ENCODE measurements around the gene TP63. TPM values are rescaled to one million over a fixed set of nuclear protein-coding genes. Genes with fewer than 3 reads are reported as not detected.
"Not testable (repeated sequence)": the region's sequence is repeated elsewhere in the genome, so short reads cannot be mapped to it uniquely, and the experiment has no call there.

TP63 gene
- 0.11 TPM for total RNA-seq
- long read RNA-seq, result 0 reads

DNA sequence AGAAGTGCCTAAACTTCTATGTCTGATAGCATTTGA is at the start of gene TP63:
Gene TP63, plus strand, starts transcription at position 17 of the 36 bp plus-strand sequence. CDS start 127 bp downstream, outside the sequence.
- DNase-seq (no peak), ATAC-seq (ENCODE audit: poor library complexity) (no peak)
- intact Hi-C loops (cut with DNase I), result no loop called here

- ATAC-seq (ENCODE audit: poor library complexity) (no peak), DNase-seq (no peak)
- intact Hi-C loops (cut with DNase I), result no loop called here
Observed at GRCh38 chr3:189582179-189582578, 49.0 kb upstream of the TP63 start.

DNA sequence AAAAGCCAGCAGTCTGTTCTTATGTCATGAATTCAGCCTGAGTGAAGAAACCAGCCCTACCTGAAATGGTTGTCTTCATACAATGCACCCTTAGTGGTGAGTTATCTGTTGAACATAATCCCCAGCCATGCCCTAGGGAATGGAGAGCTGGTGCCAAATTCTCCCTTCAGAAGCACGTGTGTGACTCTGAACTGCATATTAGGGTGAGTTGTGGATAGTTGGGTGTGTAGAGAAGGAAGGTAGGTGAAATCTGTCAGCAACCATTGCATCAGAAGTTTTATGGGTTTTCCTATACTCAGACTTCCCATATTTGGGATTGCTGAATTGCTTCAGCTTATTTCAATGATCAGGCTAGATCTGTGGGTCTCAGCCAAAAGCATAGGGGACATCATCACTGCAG is 46.5 kb upstream of the TP63 start:
- intact Hi-C loops (cut with DNase I), result no loop called here
- no peak for DNase-seq
- ATAC-seq (ENCODE audit: poor library complexity), result no peak

- ATAC-seq (ENCODE audit: poor library complexity) (no peak), DNase-seq (no peak)
- intact Hi-C loops (cut with DNase I), result no loop called here
Observed at GRCh38 chr3:189586941-189587663, 44.1 kb upstream of the TP63 start.

DNA sequence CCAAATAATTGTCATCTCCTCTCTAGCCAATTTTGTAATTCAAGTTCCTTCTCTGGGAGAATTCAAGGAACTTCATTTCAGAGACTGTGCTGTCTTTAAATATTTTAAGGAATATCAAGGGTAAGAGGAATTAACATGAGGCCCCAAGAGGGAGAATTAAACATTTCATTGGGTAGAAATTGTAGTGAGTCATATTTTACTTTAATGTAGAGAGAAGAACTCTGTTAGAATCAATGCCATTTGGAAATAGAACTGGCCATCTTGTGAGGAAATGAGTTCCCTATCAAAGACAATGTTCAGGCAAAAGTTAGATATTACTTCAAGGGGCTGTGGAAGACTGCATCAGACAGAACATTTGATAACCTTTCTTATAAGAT is 43.5 kb upstream of the TP63 start:
- intact Hi-C loops (cut with DNase I), result no loop called here
- ATAC-seq (ENCODE audit: poor library complexity) (no peak), DNase-seq (no peak)

DNA sequence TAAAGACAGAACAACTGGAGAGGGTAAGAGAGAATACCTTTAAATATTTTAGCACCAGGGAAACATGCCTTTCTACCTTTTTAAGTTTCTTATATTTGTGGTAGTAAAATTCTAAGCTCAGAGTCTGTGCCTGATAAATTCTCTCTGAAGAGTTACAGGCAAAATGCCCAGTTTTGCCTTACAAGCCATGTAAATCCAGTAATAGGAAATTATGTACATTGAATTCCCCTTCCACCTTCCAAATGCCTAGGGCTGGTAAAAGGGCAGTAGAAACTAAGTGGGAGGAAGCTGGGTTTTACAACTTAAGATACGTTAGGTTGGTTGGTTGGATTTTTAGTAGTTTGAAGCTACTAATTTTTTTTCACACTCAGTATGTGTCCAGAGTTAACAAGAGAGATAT is 43.1 kb upstream of the TP63 start:
- no peak for DNase-seq
- intact Hi-C loops (cut with DNase I), result no loop called here
- no peak for ATAC-seq (ENCODE audit: poor library complexity)

- ATAC-seq (ENCODE audit: poor library complexity) (peak; percentile 36), DNase-seq (no peak)
- intact Hi-C loops (cut with DNase I), result no loop called here
Observed at GRCh38 chr3:189588475-189589178, 42.6 kb upstream of the TP63 start.

GRCh38 chr3:189589179-189589569 is 42.0 kb upstream of the TP63 start:
- no peak for DNase-seq
- intact Hi-C loops (cut with DNase I), result no loop called here
- ATAC-seq (ENCODE audit: poor library complexity), result no peak

DNA sequence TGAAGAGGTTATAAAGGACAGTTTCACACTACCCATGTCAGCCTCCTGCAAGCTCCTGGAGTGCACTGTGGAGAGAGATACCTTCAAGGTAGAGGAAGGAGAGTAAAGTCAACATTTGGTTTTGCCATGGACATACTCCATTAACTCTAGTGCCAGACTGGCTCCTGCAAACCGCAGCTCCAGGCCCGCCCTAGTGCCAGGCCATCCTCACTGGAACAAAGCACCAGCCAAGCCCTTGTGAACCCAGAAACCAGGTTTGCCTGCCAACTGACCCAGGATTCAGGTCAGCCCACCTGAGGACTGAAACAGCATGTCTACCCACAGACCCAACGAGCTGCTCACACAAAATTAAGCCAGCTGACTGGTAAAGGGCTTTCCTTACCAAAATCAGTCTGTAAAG is 41.0 kb upstream of the TP63 start:
- intact Hi-C loops (cut with DNase I), result no loop called here
- DNase-seq (no peak), ATAC-seq (ENCODE audit: poor library complexity) (no peak)

DNA sequence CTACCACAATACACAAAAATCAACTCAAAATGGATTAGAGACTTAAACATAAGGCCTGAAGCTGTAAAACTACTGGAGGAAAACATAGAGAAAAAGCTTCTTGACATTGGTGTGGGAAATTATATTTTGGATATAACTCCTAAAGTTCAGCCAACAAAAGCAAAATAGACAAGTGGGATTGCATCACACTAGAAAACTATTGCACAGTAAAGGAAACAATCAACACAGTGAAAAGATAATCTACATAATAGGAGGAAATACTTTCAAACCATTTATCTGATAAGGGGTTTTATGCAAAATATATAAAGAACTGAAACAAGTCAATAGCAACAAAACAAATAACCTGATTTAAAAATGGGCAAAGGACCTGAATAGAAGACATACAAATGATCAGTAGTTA is 37.6 kb upstream of the TP63 start:
- intact Hi-C loops (cut with DNase I), result no loop called here
- ATAC-seq (ENCODE audit: poor library complexity) (no peak), DNase-seq (no peak)

DNA sequence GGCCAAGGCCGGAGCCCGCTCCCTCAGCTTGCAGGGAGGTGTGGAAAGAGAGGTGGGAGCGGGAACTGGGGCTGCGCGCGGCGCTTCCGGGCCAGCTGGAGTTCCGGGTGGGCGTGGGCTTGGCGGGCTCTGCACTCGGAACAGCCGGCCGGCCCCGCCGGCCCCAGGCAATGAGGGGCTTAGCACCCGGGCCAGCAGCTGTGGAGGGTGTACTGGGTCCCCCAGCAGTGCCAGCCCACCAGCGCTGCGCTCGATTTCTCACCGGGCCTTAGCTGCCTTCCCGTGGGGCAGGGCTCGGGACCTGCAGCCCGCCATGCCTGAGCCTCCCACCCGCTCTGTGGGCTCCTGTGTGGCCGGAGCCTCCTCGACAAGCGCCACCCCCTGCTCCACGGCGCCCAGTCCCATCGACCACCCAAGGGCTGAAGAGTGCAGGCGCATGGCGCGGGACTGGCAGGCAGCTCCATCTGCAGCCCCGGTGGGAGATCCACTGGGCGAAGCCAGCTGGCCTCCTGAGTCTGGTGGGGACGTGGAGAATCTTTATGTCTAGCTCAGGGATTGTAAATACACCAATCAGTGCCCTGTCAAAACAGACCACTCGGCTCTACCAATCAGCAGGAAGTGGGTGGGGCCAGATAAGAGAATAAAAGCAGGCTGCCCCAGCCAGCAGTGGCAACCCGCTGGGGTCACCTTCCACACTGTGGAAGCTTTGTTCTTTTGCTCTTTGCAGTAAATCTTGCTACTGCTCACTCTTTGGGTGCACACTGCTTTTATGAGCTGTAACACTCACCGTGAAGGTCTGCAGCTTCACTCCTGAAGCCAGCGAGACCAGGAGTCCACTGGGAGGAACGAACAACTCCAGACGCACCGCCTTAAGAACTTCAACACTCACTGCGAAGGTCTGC is 34.9 kb upstream of the TP63 start:
- peak; percentile 35 for DNase-seq
- ATAC-seq (ENCODE audit: poor library complexity); intact Hi-C loops (cut with DNase I): not testable (repeated sequence)

- no peak for DNase-seq
- intact Hi-C loops (cut with DNase I), result no loop called here
- ATAC-seq (ENCODE audit: poor library complexity), result no peak
Observed at GRCh38 chr3:189597918-189598317, 33.3 kb upstream of the TP63 start.

DNA sequence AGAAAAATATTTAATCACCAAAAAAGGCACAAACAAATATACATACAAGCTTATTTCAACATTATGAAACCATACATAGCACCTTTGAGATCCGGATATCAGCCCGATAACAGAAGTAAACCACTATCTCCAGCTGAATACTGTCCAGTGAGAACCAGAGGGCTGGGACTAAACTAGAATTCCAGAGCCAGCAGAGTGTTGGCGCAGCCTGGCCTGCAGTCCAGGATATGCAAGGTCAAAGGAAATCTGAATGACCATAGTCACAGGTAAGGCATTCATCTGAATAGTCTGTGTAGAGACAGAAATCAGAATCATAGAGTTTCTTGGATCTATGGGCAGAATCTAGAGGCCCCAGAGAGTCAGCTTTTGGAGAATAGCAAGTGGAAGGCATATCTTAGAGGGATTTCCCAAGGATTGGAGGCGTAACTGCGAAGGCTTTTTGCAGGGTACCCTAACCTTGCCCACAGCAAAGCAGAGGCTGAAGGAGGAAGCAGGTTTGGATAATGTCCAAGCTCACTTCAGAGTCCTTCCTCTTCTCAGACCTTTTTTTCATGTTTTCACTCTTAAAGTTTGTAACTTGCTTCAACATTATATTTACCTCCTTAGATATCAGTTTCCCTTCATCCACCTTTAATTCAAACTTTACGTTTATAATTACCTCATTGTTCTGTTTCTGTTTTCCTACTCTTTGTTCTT is 32.5 kb upstream of the TP63 start:
- intact Hi-C loops (cut with DNase I), result no loop called here
- no peak for ATAC-seq (ENCODE audit: poor library complexity)
- DNase-seq, result no peak

- DNase-seq, result no peak
- ATAC-seq (ENCODE audit: poor library complexity), result no peak
- intact Hi-C loops (cut with DNase I), result no loop called here
Observed at GRCh38 chr3:189602471-189602870, 28.7 kb upstream of the TP63 start.

GRCh38 chr3:189605717-189606116 is 25.5 kb upstream of the TP63 start:
- DNase-seq (no peak), ATAC-seq (ENCODE audit: poor library complexity) (no peak)
- intact Hi-C loops (cut with DNase I), result no loop called here

DNA sequence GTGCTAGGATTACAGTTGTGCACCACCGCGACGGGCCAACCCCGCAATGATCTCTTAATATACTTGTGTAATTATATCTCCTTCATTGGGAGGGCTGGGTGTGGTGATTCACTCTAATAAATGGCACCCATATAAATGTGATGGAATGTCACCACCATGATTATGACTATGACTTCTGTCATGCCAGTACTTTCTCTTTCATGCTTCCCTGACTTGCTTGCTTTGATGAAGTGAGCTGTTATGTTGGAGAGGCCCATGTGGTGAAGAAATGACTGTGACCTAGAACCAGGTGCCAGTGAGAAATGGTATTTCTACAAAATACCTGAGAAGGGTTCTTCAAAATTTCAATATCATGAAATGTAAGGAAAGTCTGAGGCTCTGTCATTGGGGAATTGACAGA is 24.4 kb upstream of the TP63 start:
- intact Hi-C loops (cut with DNase I), result no loop called here
- no peak for DNase-seq
- no peak for ATAC-seq (ENCODE audit: poor library complexity)

DNA sequence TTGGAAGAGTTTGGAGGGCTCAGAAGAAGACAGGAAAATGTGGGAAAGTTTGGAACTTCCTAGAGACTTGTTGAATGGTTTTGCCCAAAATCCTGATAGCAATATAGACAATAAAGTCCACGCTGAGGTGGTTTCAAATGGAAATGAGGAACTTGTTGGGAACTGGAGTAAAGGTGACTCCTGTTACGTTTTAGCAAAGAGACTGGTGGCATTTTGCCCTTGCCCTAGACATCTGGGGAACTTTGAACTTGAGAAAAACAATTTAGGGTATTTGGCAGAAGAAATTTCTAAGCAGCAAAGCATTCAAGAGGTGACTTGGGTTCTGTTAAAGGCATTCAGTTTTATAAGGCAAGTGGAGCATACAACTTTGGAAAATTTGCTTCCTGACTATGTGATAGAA is 18.5 kb upstream of the TP63 start:
- ATAC-seq (ENCODE audit: poor library complexity); DNase-seq; intact Hi-C loops (cut with DNase I): not testable (repeated sequence)

DNA sequence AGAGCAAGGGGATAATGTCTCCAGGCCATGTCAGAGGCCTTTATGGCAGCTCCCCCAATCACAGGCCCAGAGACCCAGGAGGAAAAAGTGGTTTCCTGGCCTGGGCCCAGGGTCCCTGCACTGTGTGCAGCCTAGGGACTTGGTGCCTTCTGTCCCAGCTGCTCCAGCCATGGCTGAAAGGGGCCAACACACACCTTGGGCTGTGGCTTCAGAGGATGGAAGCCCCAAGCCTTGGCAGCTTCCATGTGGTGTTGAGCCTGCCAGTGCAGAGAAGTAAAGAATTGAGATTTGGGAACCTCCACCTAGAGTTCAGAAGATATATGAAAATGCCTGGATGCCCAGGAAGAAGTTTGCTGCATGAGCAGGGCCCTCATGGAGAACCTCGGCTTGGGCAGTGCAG is 18.1 kb upstream of the TP63 start:
- no peak for ATAC-seq (ENCODE audit: poor library complexity)
- no peak for DNase-seq
- intact Hi-C loops (cut with DNase I), result no loop called here

GRCh38 chr3:189621948-189622603 is 9.1 kb upstream of the TP63 start:
- no peak for ATAC-seq (ENCODE audit: poor library complexity)
- intact Hi-C loops (cut with DNase I), result no loop called here
- DNase-seq, result no peak

Measured in Right ventricle myocardium superior (tissue), 1 donor.